ENCODE results near the gene HOXB9.
A peak's percentile ranks its signal among the peaks of the same experiment; 100 is the strongest.

Gene HOXB9

GRCh38 chr17:48626245-48627117, at the start of gene HOXB9:
Gene HOXB9, minus strand, starts transcription at chr17:48626358. Its CDS starts 89 bp downstream, at chr17:48626269.
- no peak for DNase-seq

- no peak for DNase-seq
Measured at GRCh38 chr17:48672340-48672739, 46.2 kb upstream of the HOXB9 start.

- DNase-seq, result peak; percentile 35
Measured at GRCh38 chr17:48671697-48672171, 45.6 kb upstream of the HOXB9 start.

GRCh38 chr17:48663134-48663924, 37.2 kb upstream of the HOXB9 start:
- DNase-seq, result no peak

GRCh38 chr17:48655913-48656312, 29.8 kb upstream of the HOXB9 start:
- no peak for DNase-seq

- no peak for DNase-seq
Measured at GRCh38 chr17:48649741-48650140, 23.6 kb upstream of the HOXB9 start.

- DNase-seq, result no peak
Measured at GRCh38 chr17:48647963-48648245, 21.7 kb upstream of the HOXB9 start.

GRCh38 chr17:48647103-48647962, 21.2 kb upstream of the HOXB9 start:
- DNase-seq, result no peak

GRCh38 chr17:48646183-48647102, 20.3 kb upstream of the HOXB9 start:
- no peak for DNase-seq

GRCh38 chr17:48645639-48646182, 19.6 kb upstream of the HOXB9 start:
- no peak for DNase-seq

- no peak for DNase-seq
Measured at GRCh38 chr17:48644910-48645557, 18.9 kb upstream of the HOXB9 start.

GRCh38 chr17:48644159-48644558, 18.0 kb upstream of the HOXB9 start:
- no peak for DNase-seq

GRCh38 chr17:48643697-48644012, 17.5 kb upstream of the HOXB9 start:
- DNase-seq, result no peak

GRCh38 chr17:48642843-48643696, 16.9 kb upstream of the HOXB9 start:
- no peak for DNase-seq

- no peak for DNase-seq
Measured at GRCh38 chr17:48642059-48642842, 16.1 kb upstream of the HOXB9 start.

- no peak for DNase-seq
Measured at GRCh38 chr17:48641541-48642058, 15.4 kb upstream of the HOXB9 start.

- DNase-seq, result no peak
Measured at GRCh38 chr17:48640858-48641180, 14.7 kb upstream of the HOXB9 start.

- no peak for DNase-seq
Measured at GRCh38 chr17:48639982-48640857, 14.1 kb upstream of the HOXB9 start.
